H7 (cell line): ENCODE data around the gene PRKAB1. TPM values are rescaled to one million over a fixed set of nuclear protein-coding genes. Genes with fewer than 3 reads are reported as not detected.

Experiments
- DNase-seq: peaks from one replicate; pipeline ENCODE4 v3.0.0; 2012
- H3K27me3 ChIP-seq: 2 replicates; pipeline ENCODE4 v1.6.0; 2011; ENCODE audit warnings: mild to moderate bottlenecking, low read length; ENCODE audit not compliant: control insufficient read depth, insufficient read depth
- H3K36me3 ChIP-seq: replicated peaks from 2 replicates; pipeline ENCODE4 v1.5.1; 2011; ENCODE audit warnings: low read length; ENCODE audit not compliant: control insufficient read depth, insufficient read depth
- H3K4me3 ChIP-seq: 2 replicates; pipeline ENCODE4 v1.5.1; 2011; ENCODE audit warnings: low read depth, mild to moderate bottlenecking, control low read depth, low read length, moderate library complexity; ENCODE audit not compliant: insufficient read depth
- total RNA-seq: library from RNA; depleted of rRNA; stranded (reverse); fragments of >200 nt; shearing (Covaris generic); gene quantifications from 2 replicates; pipeline ENCODE4 v1.2.3, GENCODE V29; 2014

PRKAB1 gene
- total RNA-seq, 1 experiment from 2014 or later = 22.4 TPM

DNA sequence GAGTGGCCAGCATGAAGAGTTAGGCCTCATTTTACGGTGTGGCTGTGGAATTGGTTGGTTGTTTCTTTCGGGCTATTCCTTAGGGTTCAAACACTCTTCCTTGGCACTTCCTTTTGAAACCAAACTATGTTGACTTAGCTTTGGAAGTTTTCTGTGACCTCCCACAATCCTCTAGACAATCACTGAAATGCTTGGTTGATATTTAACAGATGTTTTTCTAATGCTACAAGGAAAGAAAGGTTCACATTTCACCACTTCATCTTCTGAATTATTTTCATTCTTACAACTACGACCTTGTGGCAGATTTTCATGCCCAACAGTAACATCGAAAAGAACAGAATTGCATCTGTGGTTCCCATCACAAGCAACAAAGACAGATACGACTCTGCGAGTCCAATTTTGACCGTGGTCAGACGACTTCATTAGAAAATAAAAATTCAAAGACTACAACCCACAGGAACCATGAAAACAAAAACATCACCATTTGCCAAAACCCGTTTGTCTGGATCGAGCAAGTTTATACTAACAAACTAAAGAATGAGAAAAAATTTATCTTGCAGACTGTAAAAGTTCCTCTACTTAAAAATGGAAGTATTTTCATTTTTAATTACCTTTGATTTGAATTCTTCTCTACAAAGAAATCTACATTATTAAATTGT lies 16.9 kb downstream of the PRKAB1 start:
- no peaks in the 10 kb centered on the region for H3K27me3 ChIP-seq
- H3K36me3 ChIP-seq = peaks cover 14% of the 10 kb centered on the region
- H3K4me3 ChIP-seq = no peak overlapping the region
- no peak for DNase-seq

DNA sequence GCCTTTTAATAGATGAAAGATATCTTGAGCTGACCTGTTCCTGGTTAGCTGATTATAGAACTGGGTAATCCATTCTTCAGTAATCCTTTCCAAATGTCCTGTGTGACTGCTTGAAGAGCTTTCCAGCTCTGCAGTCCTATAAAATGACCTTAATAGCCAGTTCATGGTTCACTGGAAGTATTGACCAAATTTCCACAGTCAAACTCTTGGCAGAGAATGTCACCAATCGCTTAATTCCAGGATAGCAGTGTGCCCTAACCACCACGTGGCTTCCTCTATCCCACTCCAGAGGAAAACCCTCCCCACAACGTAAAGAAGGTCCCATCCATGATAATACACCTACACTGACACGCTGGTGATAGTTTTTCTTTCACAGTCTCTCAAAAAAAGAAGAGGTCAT lies 17.4 kb downstream of the PRKAB1 start:
- DNase-seq = no peak
- Histone ChIP-seq H3K4me3 (no peak overlapping the region), H3K27me3 (no peaks in the 10 kb centered on the region), H3K36me3 (peaks cover 10% of the 10 kb centered on the region)

DNA sequence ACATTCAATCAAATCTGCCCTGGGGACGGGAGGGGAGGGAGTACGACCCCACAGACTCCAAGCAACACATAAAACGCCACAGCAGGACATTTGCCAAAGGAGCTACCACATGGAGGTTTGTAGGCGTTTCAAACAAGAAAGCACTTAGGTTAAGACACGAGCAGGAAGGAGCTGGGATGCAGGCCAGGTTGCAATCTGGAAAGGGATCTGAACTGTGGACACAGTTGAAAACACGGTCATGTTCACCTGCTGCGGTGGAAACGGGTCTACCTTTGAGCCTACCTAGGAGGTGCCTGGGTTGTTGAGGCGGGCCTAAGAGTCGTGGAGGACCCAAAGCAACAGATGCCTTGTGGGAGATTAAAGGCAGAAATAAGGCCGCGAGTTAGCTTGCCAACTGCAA lies 18.4 kb downstream of the PRKAB1 start:
- Histone ChIP-seq H3K27me3 (no peaks in the 10 kb centered on the region), H3K4me3 (no peak overlapping the region), H3K36me3 (peaks cover 9% of the 10 kb centered on the region)
- DNase-seq = no peak

DNA sequence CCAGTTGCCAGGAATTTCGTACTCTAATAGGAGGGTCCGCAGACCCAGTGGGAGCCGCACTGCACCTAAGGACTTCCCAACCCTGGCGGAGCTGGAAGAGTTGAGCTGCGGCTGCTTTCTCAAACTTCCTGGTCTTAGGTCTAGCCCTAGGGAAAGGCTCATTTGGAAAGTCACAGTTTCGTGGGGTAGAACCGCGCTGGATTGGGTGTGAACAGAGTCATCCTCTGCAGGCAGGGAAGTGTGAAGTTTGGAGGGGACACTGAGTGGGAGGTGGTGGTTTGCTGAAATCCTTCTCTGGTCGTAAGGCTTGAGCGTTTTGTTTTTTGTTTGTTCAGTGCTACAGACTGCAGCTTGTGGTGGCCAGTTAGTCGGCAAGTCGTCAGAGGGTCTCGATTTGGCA lies 18.8 kb downstream of the PRKAB1 start:
- H3K36me3 ChIP-seq = peaks cover 9% of the 10 kb centered on the region
- DNase-seq = no peak
- no peak overlapping the region for H3K4me3 ChIP-seq
- H3K27me3 ChIP-seq = no peaks in the 10 kb centered on the region

DNA sequence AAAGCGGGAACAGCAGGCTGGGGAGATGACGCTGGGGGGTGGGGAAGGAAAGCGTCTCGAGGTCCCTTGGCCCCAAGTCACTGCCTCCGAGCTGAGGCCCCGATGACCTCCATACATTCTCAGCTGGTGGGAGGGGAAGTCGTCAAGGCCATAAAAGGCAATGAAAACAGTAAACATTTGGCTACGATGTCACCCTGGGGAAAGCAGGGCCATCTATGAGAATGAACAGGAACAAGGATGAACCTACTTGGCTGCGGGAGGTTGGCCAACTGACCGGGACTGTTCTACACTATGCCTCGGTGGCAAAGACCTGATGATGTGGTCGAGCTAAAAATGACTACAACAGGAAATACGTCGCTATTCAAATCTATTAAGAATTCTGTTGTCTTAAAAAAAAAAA lies 19.5 kb downstream of the PRKAB1 start:
- H3K36me3 ChIP-seq = peaks cover 9% of the 10 kb centered on the region
- no peak overlapping the region for H3K4me3 ChIP-seq
- no peak for DNase-seq
- H3K27me3 ChIP-seq = no peaks in the 10 kb centered on the region

DNA sequence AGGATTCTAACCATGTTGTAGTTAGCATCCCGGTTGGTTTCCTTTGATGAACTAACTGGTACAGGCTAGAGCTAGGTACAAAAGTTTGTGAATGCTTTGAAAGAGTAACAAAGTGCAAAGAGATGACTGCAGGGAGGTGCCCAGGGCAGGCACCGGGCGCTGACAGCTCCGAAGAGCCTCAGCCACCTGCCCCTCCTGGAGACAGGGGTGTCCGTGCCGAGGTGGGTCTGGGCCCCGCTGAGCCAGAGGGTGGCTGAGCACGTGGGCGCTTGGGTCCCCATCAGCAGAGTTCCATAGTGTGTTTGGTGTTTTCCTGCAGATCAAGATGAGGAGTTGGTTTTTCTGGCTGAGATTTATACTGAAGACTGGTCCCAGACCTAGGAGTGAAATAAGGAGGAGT lies 19.9 kb downstream of the PRKAB1 start:
- Histone ChIP-seq H3K4me3 (no peak overlapping the region), H3K36me3 (peaks cover 9% of the 10 kb centered on the region), H3K27me3 (no peaks in the 10 kb centered on the region)
- no peak for DNase-seq

DNA sequence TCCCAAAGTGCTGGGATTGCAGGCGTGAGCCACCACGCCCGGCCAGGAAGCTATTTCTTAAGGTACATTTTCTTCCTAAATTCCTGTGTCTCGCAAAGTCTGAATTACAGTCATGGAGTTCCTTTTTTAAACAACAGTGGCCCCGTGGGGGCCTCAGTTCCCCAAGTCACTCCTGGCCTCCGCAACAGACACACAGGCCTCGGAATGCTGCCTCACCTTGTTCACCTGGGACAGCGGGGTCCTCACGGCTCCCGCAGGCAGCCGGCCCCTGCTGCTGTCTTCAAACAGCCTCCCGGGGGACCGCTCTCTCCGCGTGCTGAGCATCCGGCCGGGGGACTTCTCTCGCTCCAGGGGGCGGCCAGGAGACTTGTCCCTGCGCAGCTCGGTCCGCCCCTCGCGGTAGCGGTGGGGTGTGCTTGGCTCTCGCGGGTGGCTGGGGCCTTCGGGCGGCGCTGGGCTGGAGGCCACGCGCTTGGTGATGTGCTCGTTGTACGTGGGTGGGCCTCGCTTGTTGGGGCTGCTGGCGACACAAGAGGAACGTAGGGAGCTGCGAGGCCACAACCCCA lies 22.1 kb downstream of the PRKAB1 start:
- no peak for DNase-seq
- Histone ChIP-seq H3K4me3 (no peak overlapping the region), H3K27me3 (no peaks in the 10 kb centered on the region), H3K36me3 (peaks cover 10% of the 10 kb centered on the region)

DNA sequence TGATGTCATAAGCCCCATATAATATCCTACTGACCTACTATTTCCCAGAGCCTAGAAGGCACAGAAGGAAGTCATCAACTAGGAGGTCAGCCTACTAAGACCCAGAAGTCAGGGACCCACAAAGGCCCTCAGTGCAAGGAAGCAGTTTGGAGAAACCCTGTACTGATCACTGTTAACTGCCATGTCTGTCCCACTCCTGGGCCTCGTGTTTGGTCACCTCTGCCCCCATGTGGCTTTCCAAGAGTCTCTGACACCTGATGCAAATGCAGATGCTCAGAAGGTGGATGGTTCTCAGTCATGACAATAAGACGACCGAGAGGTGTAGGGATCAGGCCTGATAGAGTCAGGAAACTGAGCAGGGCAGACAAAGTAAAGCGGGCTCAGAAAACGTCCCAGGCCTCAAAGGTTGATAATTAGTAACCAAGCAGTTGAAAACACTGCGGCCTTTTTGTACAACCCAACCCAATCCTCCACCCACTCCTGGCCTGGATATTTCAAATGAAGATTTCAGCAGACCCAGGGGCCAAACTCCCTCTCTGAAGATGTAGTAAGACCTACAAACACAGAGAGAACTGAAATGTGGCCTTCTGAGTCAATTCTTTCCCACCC lies 23.4 kb downstream of the PRKAB1 start:
- H3K27me3 ChIP-seq = no peaks in the 10 kb centered on the region
- DNase-seq = no peak
- peaks cover 10% of the 10 kb centered on the region for H3K36me3 ChIP-seq
- H3K4me3 ChIP-seq = no peak overlapping the region

DNA sequence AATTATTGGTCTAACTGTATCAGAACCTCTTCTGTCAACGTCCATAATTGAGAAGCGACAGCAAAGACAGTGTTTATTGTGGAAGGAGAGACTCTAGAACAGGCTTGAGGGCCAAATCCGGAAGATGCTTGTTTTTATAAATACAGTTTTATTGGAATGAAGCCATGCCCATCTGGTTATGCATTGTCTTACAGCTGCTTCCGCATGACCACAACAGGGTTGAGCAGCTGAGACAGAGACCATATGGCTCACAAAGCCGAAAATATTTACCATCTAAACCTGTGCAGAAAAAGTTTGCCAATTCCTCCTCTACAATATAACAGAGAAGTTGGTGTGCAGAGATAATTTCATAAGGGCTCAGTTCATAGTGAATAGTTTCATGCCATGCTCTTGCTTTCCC lies 24.5 kb downstream of the PRKAB1 start:
- no peak for DNase-seq
- peaks cover 9% of the 10 kb centered on the region for H3K36me3 ChIP-seq
- no peak overlapping the region for H3K4me3 ChIP-seq
- H3K27me3 ChIP-seq = no peaks in the 10 kb centered on the region

DNA sequence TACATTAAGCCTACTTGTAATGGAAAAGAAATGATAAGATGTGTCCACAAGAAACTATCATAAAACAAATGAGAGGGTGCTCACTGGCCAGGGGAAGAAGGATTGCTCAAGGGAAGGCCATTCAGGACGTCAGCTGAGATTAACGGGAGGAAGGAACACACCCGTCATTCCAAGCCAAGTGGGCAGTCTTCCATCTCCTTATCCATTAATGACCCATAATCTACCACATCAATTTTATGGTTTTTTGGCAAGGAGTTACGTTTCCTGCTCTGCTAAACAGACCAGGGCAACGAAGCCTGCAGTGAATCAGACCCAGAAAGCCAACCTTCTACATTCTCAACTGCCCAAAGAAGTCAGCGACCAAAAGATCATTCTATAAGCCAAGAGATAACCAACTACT lies 25.1 kb downstream of the PRKAB1 start:
- DNase-seq = no peak
- Histone ChIP-seq H3K4me3 (no peak overlapping the region), H3K36me3 (peaks cover 14% of the 10 kb centered on the region), H3K27me3 (no peaks in the 10 kb centered on the region)

DNA sequence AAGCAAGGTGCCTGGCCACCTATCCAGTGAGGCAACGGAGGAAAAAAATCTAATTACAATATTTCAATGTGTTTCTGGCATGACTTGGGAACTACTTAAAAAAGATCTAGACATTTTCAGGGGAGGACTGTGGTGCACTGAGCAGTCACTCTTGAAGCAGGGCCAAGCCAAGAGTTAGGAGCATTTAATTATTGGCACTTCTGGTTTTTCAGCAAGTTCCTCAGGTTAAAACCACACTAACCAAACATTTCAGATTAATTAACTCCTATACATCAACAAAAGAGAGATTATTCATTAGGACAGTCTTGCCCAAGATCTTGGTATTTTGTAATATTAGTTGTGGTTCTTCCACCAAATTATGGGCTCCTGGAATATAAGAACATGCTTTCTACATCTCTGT lies 25.6 kb downstream of the PRKAB1 start:
- Histone ChIP-seq H3K36me3 (peaks cover 13% of the 10 kb centered on the region), H3K27me3 (no peaks in the 10 kb centered on the region), H3K4me3 (no peak overlapping the region)
- DNase-seq = no peak

DNA sequence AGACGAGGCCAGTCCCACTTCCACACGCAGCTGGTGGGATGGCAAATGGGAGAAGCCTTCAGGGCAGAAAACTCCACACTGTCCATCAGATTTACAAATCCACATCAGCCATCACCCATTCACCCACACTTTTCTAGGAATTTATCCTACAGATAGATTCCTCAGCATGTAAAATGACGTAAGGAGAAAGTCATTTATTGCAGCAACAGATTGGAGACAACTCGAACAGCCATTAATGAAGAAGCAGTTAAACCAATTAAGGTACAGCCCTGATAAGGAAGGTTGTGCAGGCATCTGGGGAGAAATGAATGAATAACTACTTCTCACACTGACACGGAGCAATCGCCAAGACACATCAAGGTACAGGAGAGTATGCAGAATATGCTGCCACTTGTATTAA lies 26.2 kb downstream of the PRKAB1 start:
- H3K4me3 ChIP-seq = no peak overlapping the region
- no peaks in the 10 kb centered on the region for H3K27me3 ChIP-seq
- DNase-seq = no peak
- H3K36me3 ChIP-seq = peaks cover 13% of the 10 kb centered on the region

DNA sequence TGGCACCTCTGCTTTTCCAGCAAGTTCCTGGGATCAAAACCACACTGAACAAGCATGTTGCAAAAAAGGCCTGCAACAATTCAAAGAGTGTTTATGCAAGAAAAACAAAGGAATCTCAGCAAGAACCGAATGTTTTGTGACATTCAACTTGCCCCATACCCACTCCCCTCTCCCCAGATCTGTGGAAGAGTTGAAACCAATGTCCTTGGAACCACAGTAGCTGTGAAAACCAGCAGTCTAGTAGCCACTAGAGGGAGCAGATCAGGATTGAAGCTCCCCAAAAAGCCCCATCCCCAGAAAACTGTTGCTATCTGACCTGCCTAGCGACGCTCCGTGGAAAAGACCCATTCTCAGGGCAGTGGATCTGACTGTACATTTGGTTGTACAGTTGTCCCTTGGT lies 27.1 kb downstream of the PRKAB1 start:
- Histone ChIP-seq H3K4me3 (no peak overlapping the region), H3K27me3 (no peaks in the 10 kb centered on the region), H3K36me3 (peaks cover 18% of the 10 kb centered on the region)
- peak; percentile 78 for DNase-seq

DNA sequence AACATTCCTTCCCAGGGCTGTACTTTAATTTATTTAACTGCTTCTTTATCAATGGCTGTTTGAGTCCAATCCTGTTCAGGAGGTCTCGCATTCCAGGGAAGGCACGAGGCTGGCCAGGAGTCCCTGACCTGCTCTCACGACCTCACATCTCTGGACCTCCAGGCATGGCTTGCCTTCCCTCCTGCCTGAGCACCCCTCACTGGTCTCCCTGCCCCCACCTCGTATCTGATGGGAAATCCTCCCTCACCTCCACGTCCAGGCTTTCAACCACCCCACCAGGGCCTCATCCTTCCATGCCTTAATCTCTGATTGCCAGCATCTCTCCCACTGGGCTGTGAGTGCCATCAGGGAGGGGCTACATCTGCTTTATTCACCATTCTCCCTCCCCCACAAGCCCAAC lies 29.0 kb downstream of the PRKAB1 start:
- Histone ChIP-seq H3K27me3 (no peaks in the 10 kb centered on the region), H3K36me3 (peaks cover 22% of the 10 kb centered on the region), H3K4me3 (no peak overlapping the region)
- no peak for DNase-seq

DNA sequence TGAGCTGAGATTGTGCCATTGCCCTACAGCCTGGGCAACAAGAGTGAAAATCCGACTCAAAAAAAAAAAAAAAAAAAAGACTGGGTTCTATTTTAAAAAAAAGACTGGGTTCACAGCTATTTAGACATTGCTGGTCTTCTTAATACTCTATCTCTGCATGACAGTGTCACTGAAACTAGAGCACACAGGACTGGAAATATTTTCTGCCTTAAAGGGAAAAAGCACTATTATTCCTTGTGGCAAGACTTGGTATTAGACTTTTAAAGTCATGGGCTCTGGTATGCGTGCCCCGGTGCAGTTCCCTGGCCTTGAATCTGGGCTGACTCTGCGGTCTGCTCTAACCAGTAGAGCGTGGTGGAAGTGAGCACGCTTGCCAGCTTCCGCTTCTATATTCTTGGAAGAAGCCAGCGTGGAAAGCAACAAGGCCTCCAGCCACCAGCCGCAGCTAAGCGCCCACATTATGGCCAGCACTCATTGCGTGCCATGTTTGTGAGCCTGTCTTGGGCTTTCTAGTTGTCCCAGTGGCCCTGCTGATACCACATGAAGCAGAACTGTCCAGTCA lies 31.3 kb downstream of the PRKAB1 start:
- H3K27me3 ChIP-seq = no peaks in the 10 kb centered on the region
- H3K4me3 ChIP-seq = no peak overlapping the region
- peaks cover 25% of the 10 kb centered on the region for H3K36me3 ChIP-seq
- DNase-seq = no peak
